Progenitor cell of endocrine pancreas (in vitro differentiated cells): Measurements from ENCODE around the gene OPA1. TPM values are rescaled to one million over a fixed set of nuclear protein-coding genes. Genes with fewer than 3 reads are reported as not detected.

Source experiments
- DNase-seq: peaks from one replicate; pipeline ENCODE4 v3.0.0; 2021; ENCODE audit warnings: low spot score; ENCODE audit not compliant: unreplicated experiment
- H3K27ac Mint-ChIP-seq: 2 replicates; pipeline ENCODE4 v1.8.0; 2021; ENCODE audit warnings: mild to moderate bottlenecking, moderate library complexity, mixed read lengths
- H3K27me3 Mint-ChIP-seq: 2 replicates; pipeline ENCODE4 v1.8.0; 2021; ENCODE audit warnings: mixed read lengths
- H3K36me3 Mint-ChIP-seq: 2 replicates; pipeline ENCODE4 v1.8.0; 2022; ENCODE audit warnings: mixed read lengths; ENCODE audit not compliant: insufficient read depth
- H3K4me1 Mint-ChIP-seq: 2 replicates; pipeline ENCODE4 v1.8.0; 2021; ENCODE audit warnings: low read depth, mixed read lengths
- H3K4me3 Mint-ChIP-seq: 2 replicates; pipeline ENCODE4 v1.8.0; 2021; ENCODE audit warnings: low read depth, mild to moderate bottlenecking, moderate library complexity, mixed read lengths
- H3K9me3 Mint-ChIP-seq: 2 replicates; pipeline ENCODE4 v1.8.0; 2021; ENCODE audit warnings: low read depth, mixed read lengths
- CTCF ChIP-seq: fragments of 200-600 bp; sonication (generic); IDR thresholded peaks from one replicate; pipeline ENCODE4 v1.5.0; 2021; ENCODE audit warnings: antibody characterized with exemption, mild to moderate bottlenecking; ENCODE audit not compliant: unreplicated experiment
- total RNA-seq: library from RNA; stranded (reverse); gene quantifications from 2 replicates; pipeline ENCODE4 v1.2.1, GENCODE V29; 2021

Gene OPA1
- total RNA-seq, 1 donor from 2014 or later = 60.8 TPM

- H3K9me3 Mint-ChIP-seq = peaks cover 16% of the 10 kb centered on the region
- no peak overlapping the region for H3K27ac Mint-ChIP-seq
- no peak overlapping the region for H3K4me3 Mint-ChIP-seq
- DNase-seq = no peak
- peaks cover 20% of the 10 kb centered on the region for H3K4me1 Mint-ChIP-seq
- H3K36me3 Mint-ChIP-seq = peaks cover 8% of the 10 kb centered on the region
- no peaks in the 10 kb centered on the region for H3K27me3 Mint-ChIP-seq
- no peak for TF ChIP-seq CTCF
Observed at GRCh38 chr3:193711523-193711963, 118.5 kb downstream of the OPA1 start.

GRCh38 chr3:193711964-193712598 is 119.1 kb downstream of the OPA1 start:
- Mint-ChIP-seq H3K36me3 (peaks cover 8% of the 10 kb centered on the region), H3K4me3 (peak overlapping the region; percentile 5), H3K9me3 (peaks cover 16% of the 10 kb centered on the region), H3K4me1 (peaks cover 20% of the 10 kb centered on the region), H3K27me3 (no peaks in the 10 kb centered on the region), H3K27ac (peak overlapping the region; percentile 92)
- TF ChIP-seq CTCF = no peak
- no peak for DNase-seq

- H3K9me3 Mint-ChIP-seq = peaks cover 18% of the 10 kb centered on the region
- H3K4me1 Mint-ChIP-seq = peaks cover 20% of the 10 kb centered on the region
- H3K36me3 Mint-ChIP-seq = peaks cover 11% of the 10 kb centered on the region
- H3K27me3 Mint-ChIP-seq = no peaks in the 10 kb centered on the region
- H3K4me3 Mint-ChIP-seq = no peak overlapping the region
- no peak for TF ChIP-seq CTCF
- peak overlapping the region; percentile 88 for H3K27ac Mint-ChIP-seq
- DNase-seq = no peak
Observed at GRCh38 chr3:193712938-193713337, 119.9 kb downstream of the OPA1 start.

- TF ChIP-seq CTCF = no peak
- Mint-ChIP-seq H3K9me3 (peaks cover 26% of the 10 kb centered on the region), H3K27me3 (no peaks in the 10 kb centered on the region), H3K27ac (no peak overlapping the region), H3K36me3 (peaks cover 11% of the 10 kb centered on the region), H3K4me3 (no peak overlapping the region), H3K4me1 (peaks cover 20% of the 10 kb centered on the region)
- DNase-seq = no peak
Observed at GRCh38 chr3:193714523-193715137, 121.6 kb downstream of the OPA1 start.

GRCh38 chr3:193716150-193716549 is 123.1 kb downstream of the OPA1 start:
- H3K4me3 Mint-ChIP-seq = no peak overlapping the region
- no peak for TF ChIP-seq CTCF
- H3K4me1 Mint-ChIP-seq = peaks cover 16% of the 10 kb centered on the region
- H3K27me3 Mint-ChIP-seq = no peaks in the 10 kb centered on the region
- DNase-seq = no peak
- peaks cover 29% of the 10 kb centered on the region for H3K9me3 Mint-ChIP-seq
- no peak overlapping the region for H3K27ac Mint-ChIP-seq
- peaks cover 11% of the 10 kb centered on the region for H3K36me3 Mint-ChIP-seq
